Brain microvascular endothelial cell (primary cell): ENCODE results near the gene TMEM131L.
A peak's percentile ranks its signal among the peaks of the same experiment; 100 is the strongest.

Source experiments
- DNase-seq: peaks from one replicate; pipeline ENCODE4 v3.0.0-alpha.2; 2020
- H3K27ac ChIP-seq: fragments of 250-450 bp; sonication (Bioruptor Pico); 2 replicates; pipeline ENCODE4 v1.5.1; 2020; ENCODE audit warnings: mild to moderate bottlenecking, moderate library complexity
- H3K27me3 ChIP-seq: fragments of 250-450 bp; sonication (Bioruptor Pico); replicated peaks from 2 replicates; pipeline ENCODE4 v1.5.1; 2020; ENCODE audit warnings: mild to moderate bottlenecking
- H3K36me3 ChIP-seq: fragments of 250-450 bp; sonication (Bioruptor Pico); replicated peaks from 2 replicates; pipeline ENCODE4 v1.5.1; 2020; ENCODE audit warnings: mild to moderate bottlenecking
- H3K4me3 ChIP-seq: 2 replicates; pipeline ENCODE4 v1.5.1; 2011; ENCODE audit warnings: low read depth, mild to moderate bottlenecking, control low read depth, low read length, moderate library complexity
- CTCF ChIP-seq: IDR thresholded peaks from 2 replicates; pipeline ENCODE4 v1.5.1; 2011; ENCODE audit warnings: low read depth, mild to moderate bottlenecking, moderate library complexity, low read length, control low read depth, inconsistent platforms; ENCODE audit errors: missing control alignments
- in situ Hi-C: cut with HindIII; loops from 2 replicates; pipeline ENCODE4 v1.10.0; 2017; ENCODE audit warnings: low sequenced_read_pairs, low pct_ligation_motif_present

Gene TMEM131L

GRCh38 chr4:153669838-153670237 is 203.7 kb downstream of the TMEM131L start:
- no peak for DNase-seq
- Histone ChIP-seq H3K36me3 (no peaks in the 10 kb centered on the region), H3K27me3 (no peaks in the 10 kb centered on the region), H3K4me3 (no peak overlapping the region), H3K27ac (no peak overlapping the region)
- TF ChIP-seq CTCF = no peak
- in situ Hi-C loops = no loop called here

- TF ChIP-seq CTCF = no peak
- Histone ChIP-seq H3K27me3 (no peaks in the 10 kb centered on the region), H3K27ac (peak overlapping the region; percentile 47), H3K36me3 (no peaks in the 10 kb centered on the region), H3K4me3 (no peak overlapping the region)
- peak; percentile 81 for DNase-seq
- in situ Hi-C loops = no loop called here
Observed at GRCh38 chr4:153676486-153676885, 210.3 kb downstream of the TMEM131L start.

GRCh38 chr4:153676984-153677383 is 210.8 kb downstream of the TMEM131L start:
- peak; percentile 88 for DNase-seq
- in situ Hi-C loops = no loop called here
- no peak overlapping the region for H3K4me3 ChIP-seq
- no peaks in the 10 kb centered on the region for H3K27me3 ChIP-seq
- TF ChIP-seq CTCF = no peak
- H3K36me3 ChIP-seq = no peaks in the 10 kb centered on the region
- peak overlapping the region; percentile 47 for H3K27ac ChIP-seq

GRCh38 chr4:153679486-153679885 is 213.3 kb downstream of the TMEM131L start:
- Histone ChIP-seq H3K27me3 (no peaks in the 10 kb centered on the region), H3K4me3 (no peak overlapping the region), H3K27ac (no peak overlapping the region), H3K36me3 (no peaks in the 10 kb centered on the region)
- no peak for DNase-seq
- no peak for TF ChIP-seq CTCF
- in situ Hi-C loops = no loop called here

- DNase-seq = no peak
- no peak for TF ChIP-seq CTCF
- H3K27me3 ChIP-seq = no peaks in the 10 kb centered on the region
- no peak overlapping the region for H3K27ac ChIP-seq
- peak overlapping the region; percentile 59 for H3K4me3 ChIP-seq
- no peaks in the 10 kb centered on the region for H3K36me3 ChIP-seq
- in situ Hi-C loops = no loop called here
Observed at GRCh38 chr4:153683763-153684181, 217.6 kb downstream of the TMEM131L start.

- H3K27me3 ChIP-seq = no peaks in the 10 kb centered on the region
- in situ Hi-C loops = no loop called here
- no peak for DNase-seq
- no peak for TF ChIP-seq CTCF
- H3K4me3 ChIP-seq = peak within 1 kb of the TSS; percentile 59
- H3K36me3 ChIP-seq = no peaks in the 10 kb centered on the region
- no peak within 1 kb of the TSS for H3K27ac ChIP-seq
Observed at GRCh38 chr4:153684182-153684970, 218.2 kb downstream of the TMEM131L start, which contains the start of gene TLR2. Gene TLR2 (plus strand): TSS chr4:153684280. CDS start chr4:153702908, 18,628 bp downstream.
